ENCODE results near the gene TTC4. TPM values are rescaled to one million over a fixed set of nuclear protein-coding genes. Genes with fewer than 3 reads are reported as not detected.

TTC4 gene
- total and polyA plus RNA-seq, 11 donors, result 9.5 to 24.1 (median 15.2) TPM

- intact Hi-C loops (cut with DNase I), result loop anchor here in 1 of 10 donors (10.0 kb wide), 1 partner anchor 268 kb away; no protein-coding TSS in a partner anchor
- no peak overlapping the region for H3K27ac ChIP-seq
- ATAC-seq (peak in 3 of 4 donors; percentile 36 to 68 (median 55)), DNase-seq (no peak)
- H3K4me3 ChIP-seq, result no peak overlapping the region
- no peak for TF ChIP-seq POLR2A (IDR thresholded peaks at IDR 0.05)
- TF ChIP-seq, protein P1, sequence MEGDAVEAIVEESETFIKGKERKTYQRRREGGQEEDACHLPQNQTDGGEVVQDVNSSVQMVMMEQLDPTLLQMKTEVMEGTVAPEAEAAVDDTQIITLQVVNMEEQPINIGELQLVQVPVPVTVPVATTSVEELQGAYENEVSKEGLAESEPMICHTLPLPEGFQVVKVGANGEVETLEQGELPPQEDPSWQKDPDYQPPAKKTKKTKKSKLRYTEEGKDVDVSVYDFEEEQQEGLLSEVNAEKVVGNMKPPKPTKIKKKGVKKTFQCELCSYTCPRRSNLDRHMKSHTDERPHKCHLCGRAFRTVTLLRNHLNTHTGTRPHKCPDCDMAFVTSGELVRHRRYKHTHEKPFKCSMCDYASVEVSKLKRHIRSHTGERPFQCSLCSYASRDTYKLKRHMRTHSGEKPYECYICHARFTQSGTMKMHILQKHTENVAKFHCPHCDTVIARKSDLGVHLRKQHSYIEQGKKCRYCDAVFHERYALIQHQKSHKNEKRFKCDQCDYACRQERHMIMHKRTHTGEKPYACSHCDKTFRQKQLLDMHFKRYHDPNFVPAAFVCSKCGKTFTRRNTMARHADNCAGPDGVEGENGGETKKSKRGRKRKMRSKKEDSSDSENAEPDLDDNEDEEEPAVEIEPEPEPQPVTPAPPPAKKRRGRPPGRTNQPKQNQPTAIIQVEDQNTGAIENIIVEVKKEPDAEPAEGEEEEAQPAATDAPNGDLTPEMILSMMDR (IDR thresholded peaks at IDR 0.05), result no peak
- 52 to 65% (median 60%) methylated on average over 2 of the region's 2 CpGs for WGBS, 4 donors
- no peaks in the 10 kb centered on the region for H3K9me3 ChIP-seq
- no peaks in the 10 kb centered on the region for H3K36me3 ChIP-seq
- peaks cover 0 to 46% (median 7%) of the 10 kb centered on the region in 9 donors for H3K27me3 ChIP-seq
- peaks cover 0 to 7% (median 0%) of the 10 kb centered on the region in 12 donors for H3K4me1 ChIP-seq
Observed at GRCh38 chr1:54782588-54782987, 66.9 kb downstream of the TTC4 start.

DNA sequence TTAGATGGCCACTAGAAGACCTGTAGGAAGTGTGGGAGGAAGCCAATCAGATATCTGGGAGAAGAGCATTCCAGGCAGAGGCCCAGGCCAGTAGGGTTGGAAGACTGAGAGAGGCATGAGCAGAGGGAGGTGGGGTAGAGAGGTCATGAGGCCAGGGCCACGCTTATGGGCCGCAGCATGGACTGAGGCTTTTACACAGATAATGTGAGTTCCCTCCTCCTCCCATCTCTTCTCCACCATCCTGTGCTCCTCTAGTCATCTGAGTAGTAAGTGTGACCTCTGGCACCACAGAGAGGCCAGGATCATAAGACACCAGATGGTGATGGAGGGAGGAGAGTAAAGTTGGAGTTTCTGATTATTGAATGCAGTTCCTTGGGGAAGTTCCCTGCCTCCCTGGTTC is 68.4 kb downstream of the TTC4 start:
- peaks cover 0 to 48% (median 7%) of the 10 kb centered on the region in 9 donors for H3K27me3 ChIP-seq
- no peak overlapping the region for H3K27ac ChIP-seq
- no peak overlapping the region for H3K4me3 ChIP-seq
- H3K36me3 ChIP-seq, result no peaks in the 10 kb centered on the region
- peaks cover 0 to 7% (median 0%) of the 10 kb centered on the region in 12 donors for H3K4me1 ChIP-seq
- intact Hi-C loops (cut with DNase I), result loop anchor here in 1 of 10 donors (10.0 kb wide), 1 partner anchor 269 kb away; no protein-coding TSS in a partner anchor
- H3K9me3 ChIP-seq, result no peaks in the 10 kb centered on the region
- no peak for ATAC-seq
- no peak for TF ChIP-seq POLR2A (IDR thresholded peaks at IDR 0.05)
- TF ChIP-seq, protein P1 (IDR thresholded peaks at IDR 0.05), result no peak
- WGBS, 4 donors, result 59 to 87% (median 73%) methylated on average over 2 of the region's 2 CpGs
- no peak for DNase-seq

DNA sequence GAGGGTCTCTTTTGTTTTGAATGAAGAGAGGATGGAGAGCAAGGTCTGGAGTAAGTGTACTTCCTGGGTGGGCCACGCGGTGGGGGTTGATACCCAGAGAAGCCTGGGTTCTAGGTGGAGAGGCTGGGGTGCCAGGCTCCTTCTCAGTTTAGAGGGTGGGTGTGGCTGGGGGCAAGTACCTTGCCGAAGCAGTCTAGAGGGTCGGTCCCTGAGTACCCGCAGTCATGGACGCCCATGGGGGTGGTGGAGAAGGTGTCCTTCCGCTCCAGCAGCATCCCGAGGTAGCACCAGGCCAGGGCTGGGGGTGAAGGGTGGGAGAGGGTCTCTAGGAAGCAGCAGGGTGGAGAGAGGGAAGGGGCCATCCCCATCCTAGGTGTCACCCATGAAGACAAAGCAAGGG is 71.1 kb downstream of the TTC4 start:
- intact Hi-C loops (cut with DNase I), result loop anchor here in 1 of 10 donors (10.0 kb wide), 1 partner anchor 272 kb away; no protein-coding TSS in a partner anchor
- H3K27ac ChIP-seq, result no peak overlapping the region
- H3K9me3 ChIP-seq, result peaks cover 0 to 3% (median under 1%) of the 10 kb centered on the region in 12 donors
- WGBS, 4 donors, result 90 to 94% (median 91%) methylated on average over 8 of the region's 8 CpGs
- TF ChIP-seq, protein P1 (IDR thresholded peaks at IDR 0.05), result no peak
- no peak for TF ChIP-seq POLR2A (IDR thresholded peaks at IDR 0.05)
- ATAC-seq (no peak), DNase-seq (no peak)
- no peak overlapping the region for H3K4me3 ChIP-seq
- H3K27me3 ChIP-seq, result peaks cover 0 to 32% (median 0%) of the 10 kb centered on the region in 9 donors
- no peaks in the 10 kb centered on the region for H3K4me1 ChIP-seq
- H3K36me3 ChIP-seq, result no peaks in the 10 kb centered on the region

DNA sequence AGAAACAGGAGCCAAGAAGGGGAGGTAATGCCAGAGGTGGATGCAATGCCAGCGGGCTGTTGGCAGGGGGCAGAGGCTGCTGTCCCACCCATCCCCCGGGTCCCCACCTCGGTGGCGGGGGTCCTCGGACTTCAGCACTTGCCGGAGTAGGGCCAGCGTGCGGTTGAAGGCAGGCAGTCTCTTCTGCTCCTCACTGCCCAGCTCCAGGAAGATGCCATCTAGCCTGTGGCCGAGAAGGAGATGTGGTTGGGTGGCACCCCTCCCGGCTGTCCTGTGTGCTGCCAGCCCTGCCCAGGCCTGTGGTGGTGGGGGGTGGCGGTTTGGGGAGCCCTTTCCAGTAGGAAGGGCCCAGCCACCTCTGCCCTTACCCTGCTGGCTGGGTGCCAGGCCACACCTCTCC is 71.9 kb downstream of the TTC4 start:
- Histone ChIP-seq H3K27me3 (peaks cover 0 to 32% (median 0%) of the 10 kb centered on the region in 9 donors), H3K36me3 (no peaks in the 10 kb centered on the region), H3K4me3 (no peak overlapping the region), H3K27ac (no peak overlapping the region), H3K9me3 (peaks cover 0 to 9% (median 3%) of the 10 kb centered on the region in 12 donors), H3K4me1 (no peaks in the 10 kb centered on the region)
- ATAC-seq (no peak), DNase-seq (no peak)
- WGBS, 4 donors, result 84 to 88% (median 86%) methylated on average over 10 to 11 of the region's 11 CpGs
- intact Hi-C loops (cut with DNase I), result loop anchor here in 1 of 10 donors (10.0 kb wide), 1 partner anchor 273 kb away; no protein-coding TSS in a partner anchor
- TF ChIP-seq, protein P1 (IDR thresholded peaks at IDR 0.05), result no peak
- TF ChIP-seq POLR2A (IDR thresholded peaks at IDR 0.05), result no peak

Measured in heart left ventricle (tissue), 16 donors.